Pons (tissue), 1 donor: ENCODE data around the gene PLK5.

ENCODE experiments used
- DNase-seq: peaks from one replicate; pipeline ENCODE4 v3.0.0-alpha.2; 2016; ENCODE audit warnings: low spot score

PLK5 gene

GRCh38 chr19:1555487-1556389, 31.9 kb downstream of the PLK5 start:
- no peak for DNase-seq

GRCh38 chr19:1556390-1557070, 32.7 kb downstream of the PLK5 start:
- no peak for DNase-seq

GRCh38 chr19:1558552-1558951, 34.7 kb downstream of the PLK5 start:
- DNase-seq = no peak

DNA sequence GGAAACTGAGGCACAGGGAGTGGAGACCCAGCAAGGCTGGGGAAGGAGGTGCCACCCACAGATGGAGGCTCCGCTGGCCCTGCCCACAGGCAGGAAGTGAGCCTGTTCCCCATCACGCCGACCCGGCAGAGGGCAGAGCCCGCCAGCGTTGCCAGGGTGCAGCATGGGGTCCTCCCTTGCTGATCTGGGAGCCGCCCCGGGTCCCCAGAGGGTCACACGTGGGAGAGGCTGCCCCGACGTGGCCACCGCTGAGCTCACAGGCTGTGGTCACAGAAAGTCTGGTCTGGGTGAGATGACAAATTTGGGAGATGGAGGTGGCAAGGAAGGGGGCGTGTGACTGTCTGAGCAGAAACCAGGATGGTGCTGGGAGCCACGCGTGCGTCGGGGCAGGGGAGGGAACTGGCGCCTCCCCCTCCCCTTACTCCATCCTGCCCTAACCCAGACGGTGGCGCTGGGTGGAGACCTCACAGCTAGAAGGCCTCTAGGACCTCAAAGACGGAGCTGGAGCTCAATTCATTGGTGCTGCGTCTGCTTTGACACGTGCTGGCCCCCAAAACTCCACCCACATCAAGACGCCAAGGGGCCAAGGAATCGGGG, 36.5 kb downstream of the PLK5 start:
- no peak for DNase-seq

- no peak for DNase-seq
These were observed 37.5 kb downstream of the PLK5 start for GRCh38 chr19:1561236-1561842.

- no peak for DNase-seq
These were observed 39.4 kb downstream of the PLK5 start for GRCh38 chr19:1563251-1563650.

DNA sequence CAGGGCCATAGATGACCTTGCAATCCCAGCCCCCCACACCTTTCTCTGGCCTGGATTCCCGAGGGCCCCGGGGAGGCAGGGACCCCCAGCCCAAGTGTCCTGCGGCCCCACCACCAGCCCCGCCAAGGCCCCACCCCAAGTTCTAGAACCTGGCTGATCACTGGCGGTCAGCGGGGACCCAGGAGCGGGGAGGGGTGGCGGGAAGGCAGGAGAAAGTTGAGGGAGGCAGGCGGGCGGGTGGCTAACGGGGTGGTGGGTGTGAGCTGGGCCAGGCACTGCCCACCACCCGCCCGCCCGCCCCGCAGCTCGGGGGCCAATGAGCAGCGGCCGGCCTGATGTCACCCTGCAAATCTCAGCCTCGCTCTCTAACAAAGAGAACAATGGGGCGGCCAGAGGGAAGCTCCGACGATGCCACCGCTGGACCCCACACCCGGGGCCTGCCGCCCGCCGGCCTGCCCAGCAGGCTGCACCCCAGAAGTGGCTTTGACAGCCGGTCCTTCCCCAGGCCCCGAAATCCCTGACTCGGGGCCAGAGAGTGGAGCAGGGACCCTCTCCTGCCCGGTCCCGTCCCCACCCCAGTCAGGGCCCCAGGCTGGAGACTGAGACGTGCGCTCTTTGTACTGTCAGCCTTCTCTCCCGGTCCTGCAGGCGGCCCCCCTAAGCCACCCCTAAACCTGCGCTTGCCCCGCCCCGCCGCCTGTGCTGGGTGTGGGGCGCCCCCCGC, 42.7 kb downstream of the PLK5 start:
- peak; percentile 88 for DNase-seq

DNA sequence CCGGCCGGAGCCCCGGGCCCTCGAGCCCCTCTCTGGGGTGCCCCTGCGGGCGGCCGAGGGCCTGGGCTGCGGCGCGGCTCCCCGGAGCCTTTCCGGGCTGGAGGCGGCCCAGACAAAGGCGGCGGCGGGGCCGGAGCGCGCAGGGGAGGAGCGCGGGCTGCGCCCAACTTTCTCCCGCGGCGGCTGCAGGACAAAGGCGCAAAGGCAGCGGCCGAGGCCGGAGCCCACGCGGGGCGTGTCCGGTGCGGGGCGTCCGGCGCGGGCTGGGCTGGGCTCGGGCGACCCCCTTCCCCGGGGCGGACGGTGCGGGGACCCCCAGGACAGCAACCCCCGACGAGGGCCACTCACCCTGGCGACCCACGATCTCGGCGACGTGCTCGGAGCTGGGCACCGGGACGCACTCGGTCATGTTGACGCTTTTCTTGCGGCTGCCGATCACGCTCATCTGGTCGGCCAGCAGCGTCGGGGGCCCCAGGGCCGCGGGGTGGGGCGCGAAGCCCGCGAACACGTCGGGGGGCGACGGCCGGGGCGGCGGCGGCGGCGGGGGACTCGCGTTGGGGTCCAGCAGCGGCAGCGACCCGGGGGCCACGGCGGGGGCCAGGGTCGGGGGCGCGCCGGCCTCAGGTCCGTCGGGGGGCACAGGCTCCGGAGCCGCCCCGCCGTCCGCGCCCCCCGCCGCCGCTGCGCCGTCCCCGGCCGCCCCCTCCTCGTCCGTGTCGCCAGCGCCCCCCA, 43.4 kb downstream of the PLK5 start:
- no peak for DNase-seq

- no peak for DNase-seq
These were observed 44.0 kb downstream of the PLK5 start for GRCh38 chr19:1567848-1568227.

GRCh38 chr19:1568320-1569019, 44.6 kb downstream of the PLK5 start, which contains the start of gene MEX3D:
MEX3D (minus strand) TSS chr19:1568325; CDS start chr19:1568058, 267 bp downstream.
- DNase-seq = peak; percentile 36

GRCh38 chr19:1569997-1570396, 46.1 kb downstream of the PLK5 start:
- no peak for DNase-seq

GRCh38 chr19:1570836-1571235, 47.0 kb downstream of the PLK5 start:
- DNase-seq = no peak

- DNase-seq = no peak
These were observed 47.5 kb downstream of the PLK5 start for GRCh38 chr19:1571358-1571757.

DNA sequence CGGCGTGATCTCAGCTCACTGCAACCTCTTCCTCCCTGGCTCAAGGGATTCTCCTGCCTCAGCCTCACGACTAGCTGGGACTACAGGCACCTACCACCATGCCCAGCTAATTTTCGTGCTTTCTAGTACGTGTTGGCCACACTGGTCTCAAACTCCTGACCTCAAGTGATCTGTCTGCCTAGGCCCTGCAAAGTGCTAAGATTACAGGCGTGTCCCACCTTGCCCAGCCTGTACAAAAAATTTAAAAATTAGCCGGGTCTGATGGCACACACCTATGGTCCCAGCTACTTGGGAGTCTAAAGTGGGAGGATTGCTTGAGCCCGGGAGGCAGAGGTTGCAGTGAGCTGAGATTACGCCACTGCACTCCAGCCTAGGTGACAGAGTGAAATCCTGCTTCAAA, 48.9 kb downstream of the PLK5 start:
- DNase-seq = no peak

DNA sequence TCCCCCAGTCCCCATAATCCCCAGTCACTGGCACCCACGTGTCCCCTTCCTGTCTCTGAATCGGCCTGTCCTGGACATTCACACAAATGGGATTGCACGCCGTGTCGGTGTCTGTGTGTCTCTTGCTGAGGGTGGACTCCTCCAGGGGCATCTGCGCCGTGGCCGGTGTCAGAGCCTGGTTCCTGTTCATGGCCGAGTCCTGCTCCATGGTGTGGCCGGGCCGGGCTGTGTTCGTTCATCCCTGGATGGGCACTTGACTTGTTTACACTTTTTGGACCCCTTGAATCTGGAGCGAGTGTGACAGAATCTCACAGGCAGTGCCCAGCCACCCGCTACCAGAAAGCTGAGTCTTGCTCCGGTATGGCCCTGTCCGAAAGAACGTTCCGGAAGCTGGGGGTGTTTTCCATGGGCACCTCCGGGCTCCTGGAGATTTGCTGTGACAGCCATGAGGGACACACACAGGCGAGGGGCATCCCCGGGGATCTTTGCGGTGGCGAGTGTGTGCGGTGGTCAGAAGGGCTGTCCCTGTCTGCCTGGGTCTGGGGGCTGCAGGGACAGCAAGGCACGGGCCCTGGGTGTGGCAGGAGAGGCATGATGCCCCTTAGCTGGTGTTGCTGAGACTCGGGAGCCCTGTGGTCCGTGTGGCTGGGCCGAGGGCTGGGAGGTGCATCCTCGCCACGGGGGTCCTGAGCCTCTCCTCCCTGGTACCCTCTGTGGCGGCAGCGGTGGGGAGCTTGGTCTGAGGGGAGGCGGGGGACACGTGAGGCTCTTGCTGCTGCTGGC, 50.7 kb downstream of the PLK5 start:
- DNase-seq = no peak

DNA sequence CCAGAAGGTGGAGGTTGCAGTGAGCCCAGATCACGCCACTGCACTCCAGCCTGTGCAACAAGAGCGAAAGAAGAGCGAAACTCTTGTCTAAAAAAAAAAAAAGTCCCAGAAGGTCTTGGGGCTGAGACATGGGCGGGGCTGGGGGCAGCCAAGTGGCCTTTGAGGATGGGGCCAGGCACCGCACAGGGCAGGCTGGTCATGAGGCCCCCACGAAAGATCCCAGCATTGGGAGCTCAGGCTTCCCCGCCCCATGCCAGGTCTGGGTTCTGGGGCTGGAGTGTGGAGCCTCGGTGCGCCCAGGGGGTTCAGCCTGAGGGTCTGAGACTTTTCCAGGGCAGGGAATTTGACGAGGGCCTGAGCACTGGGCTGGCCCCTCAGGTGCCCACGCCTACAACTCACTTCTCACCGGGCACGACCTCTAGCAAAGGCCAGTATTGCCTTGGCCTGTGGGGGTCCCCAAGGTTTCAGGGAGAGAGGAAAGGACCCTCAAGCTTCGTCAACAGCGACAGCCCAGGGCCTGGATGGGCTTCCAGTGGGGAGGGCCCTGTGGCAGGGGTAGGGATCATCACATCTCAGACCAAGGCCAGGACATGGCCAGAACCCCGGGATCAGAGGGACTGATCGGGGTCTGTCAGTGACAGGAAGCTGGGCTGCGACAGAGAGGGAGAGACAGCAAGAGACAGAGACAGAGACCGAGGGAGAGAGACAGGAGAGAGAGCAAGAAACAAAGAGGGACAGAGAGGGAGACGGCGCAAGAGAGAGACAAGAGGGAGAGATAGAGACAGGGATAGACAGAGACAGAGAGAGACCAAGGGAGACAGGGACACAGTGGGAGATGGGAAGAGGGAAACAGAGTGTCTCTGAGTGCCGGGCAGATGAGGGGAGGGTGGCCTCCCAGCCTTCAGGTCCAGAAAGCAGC, 51.7 kb downstream of the PLK5 start:
- DNase-seq = no peak

DNA sequence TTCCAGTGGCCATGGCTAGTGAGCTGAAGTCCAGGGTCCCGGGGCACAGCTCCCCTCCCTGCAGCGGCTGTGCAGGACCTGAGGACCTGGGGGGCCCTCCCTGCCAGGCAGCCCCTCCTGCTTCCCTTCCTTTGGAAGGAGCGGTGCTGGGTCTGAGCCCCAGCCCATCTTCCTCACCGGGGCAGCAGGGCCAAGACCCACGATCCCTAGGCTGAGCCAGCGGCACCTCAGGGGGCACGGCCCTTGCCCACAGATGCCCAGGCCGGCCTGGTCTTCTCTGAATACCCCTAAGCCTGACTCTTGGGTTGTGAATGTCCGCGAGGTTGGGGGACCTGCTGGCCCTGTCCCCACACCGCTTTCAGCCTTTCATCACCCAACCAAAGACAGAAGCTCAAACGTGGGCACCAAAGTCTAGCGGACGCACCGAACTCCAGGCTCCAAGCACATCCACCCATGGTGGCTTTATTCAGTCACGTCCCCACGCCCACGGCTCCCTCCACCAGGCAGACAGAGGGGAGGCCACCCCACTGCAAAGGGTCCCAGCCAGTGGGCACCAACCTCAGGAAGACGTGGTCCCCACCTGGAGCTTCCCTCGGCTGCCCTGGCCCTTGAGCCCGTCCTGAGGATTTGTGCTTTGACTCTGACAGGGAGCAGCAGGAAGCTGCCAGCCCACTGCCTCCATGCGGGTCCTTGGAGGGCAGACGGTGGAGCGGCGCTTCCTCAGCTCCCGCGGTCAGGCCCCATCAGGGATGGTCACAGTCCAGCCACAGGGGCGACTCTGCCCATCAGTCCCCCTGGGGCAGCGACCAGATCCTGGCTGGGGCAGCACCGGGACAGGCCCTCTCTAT, 52.6 kb downstream of the PLK5 start:
- no peak for DNase-seq
